DMS 273 treated with DMSO at 0.1 percent for 48 hours (cell line): Measurements from ENCODE around the gene NOTCH3.

Source experiments
- DNase-seq: peaks from one replicate; lab custom pipeline; 2025; lab: John Stamatoyannopoulos, UW

The NOTCH3 gene

GRCh38 chr19:15161028-15161984, 39.5 kb downstream of the NOTCH3 start:
- DNase-seq, result no peak

GRCh38 chr19:15159251-15159650, 41.5 kb downstream of the NOTCH3 start:
- DNase-seq, result no peak

GRCh38 chr19:15156391-15156790, 44.4 kb downstream of the NOTCH3 start:
- DNase-seq, result no peak

- no peak for DNase-seq
Observed at GRCh38 chr19:15155296-15155695, 45.5 kb downstream of the NOTCH3 start.

- no peak for DNase-seq
Observed at GRCh38 chr19:15154002-15154612, 46.7 kb downstream of the NOTCH3 start.

- DNase-seq, result no peak
Observed at GRCh38 chr19:15149737-15150136, 51.1 kb downstream of the NOTCH3 start.

GRCh38 chr19:15147090-15147489, 53.7 kb downstream of the NOTCH3 start:
- DNase-seq, result no peak

GRCh38 chr19:15144046-15144646, 56.6 kb downstream of the NOTCH3 start:
- no peak for DNase-seq

GRCh38 chr19:15142313-15142712, 58.5 kb downstream of the NOTCH3 start:
- no peak for DNase-seq

GRCh38 chr19:15141143-15141542, 59.7 kb downstream of the NOTCH3 start:
- DNase-seq, result no peak

- no peak for DNase-seq
Observed at GRCh38 chr19:15138427-15138826, 62.4 kb downstream of the NOTCH3 start.

- DNase-seq, result no peak
Observed at GRCh38 chr19:15137777-15138176, 63.0 kb downstream of the NOTCH3 start.

GRCh38 chr19:15136234-15136954, 64.4 kb downstream of the NOTCH3 start:
- no peak for DNase-seq

- DNase-seq, result no peak
Observed at GRCh38 chr19:15129856-15130585, 70.8 kb downstream of the NOTCH3 start.

GRCh38 chr19:15128162-15128770, 72.5 kb downstream of the NOTCH3 start:
- DNase-seq, result no peak

GRCh38 chr19:15126131-15126910, 74.5 kb downstream of the NOTCH3 start:
- DNase-seq, result no peak

- DNase-seq, result peak; percentile 98
Observed at GRCh38 chr19:15125232-15126067, 75.3 kb downstream of the NOTCH3 start.

- DNase-seq, result no peak
Observed at GRCh38 chr19:15124572-15125231, 76.1 kb downstream of the NOTCH3 start.

- DNase-seq, result peak; percentile 92
Observed at GRCh38 chr19:15123900-15124299, 76.9 kb downstream of the NOTCH3 start.
